ENCODE data around the gene C22orf39.
"Not testable (repeated sequence)": the region's sequence is repeated elsewhere in the genome, so short reads cannot be mapped to it uniquely, and the experiment has no call there.

Gene C22orf39

GRCh38 chr22:19448076-19448607 is 631 bp upstream of the C22orf39 start:
- peak overlapping the region; percentile 72 for H3K4me3 ChIP-seq (ENCODE audit: low read depth, low read length)
- TF ChIP-seq CTCF (IDR thresholded peaks at IDR 0.05; ENCODE audit: insufficient read depth, low read depth, low read length, missing control alignments): no peak
- peak; percentile 86 for DNase-seq (ENCODE audit: low read depth)

DNA sequence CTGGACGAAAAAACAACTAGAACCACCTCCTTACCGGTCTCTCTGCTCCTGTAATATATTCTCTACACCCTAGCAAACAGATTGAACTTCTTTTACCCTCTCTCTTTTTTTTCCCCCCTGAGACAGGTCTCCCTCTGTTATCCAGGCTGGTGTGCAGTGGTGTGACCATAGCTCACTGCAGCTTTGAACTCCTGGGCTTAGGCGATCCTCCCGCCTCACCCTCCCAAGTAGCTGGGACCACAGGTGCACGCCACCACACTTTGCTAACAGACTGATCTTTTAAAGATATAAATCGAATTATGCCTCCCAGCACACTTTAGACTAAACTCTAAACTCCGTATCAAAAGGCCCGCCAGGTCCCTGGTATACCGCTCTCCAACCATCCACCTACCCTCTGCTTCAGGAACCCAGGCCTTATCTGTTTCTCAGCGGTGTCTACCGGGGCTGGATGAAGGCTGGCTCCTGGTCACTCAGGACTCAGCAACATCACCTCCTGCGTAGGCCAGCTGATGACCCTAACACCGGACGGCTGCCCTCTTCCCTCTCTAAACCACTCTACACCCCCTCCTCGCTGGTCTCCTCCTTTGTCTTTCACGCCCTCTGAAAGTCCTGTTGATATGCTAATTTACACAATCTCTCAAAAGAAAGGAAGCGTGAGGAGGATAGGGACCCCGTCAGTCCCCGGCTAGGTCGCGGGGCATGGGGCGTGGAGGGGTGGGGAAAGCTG is 745 bp downstream of the C22orf39 start:
- no peak for TF ChIP-seq CTCF (IDR thresholded peaks at IDR 0.05; ENCODE audit: insufficient read depth, low read depth, low read length, missing control alignments)
- H3K4me3 ChIP-seq (ENCODE audit: low read depth, low read length): peak overlapping the region; percentile 72
- no peak for DNase-seq (ENCODE audit: low read depth)

- not testable (repeated sequence) for H3K4me3 ChIP-seq (ENCODE audit: low read depth, low read length); DNase-seq (ENCODE audit: low read depth)
Measured at GRCh38 chr22:19445279-19445982, 2.1 kb downstream of the C22orf39 start.

- no peak for DNase-seq (ENCODE audit: low read depth)
- H3K4me3 ChIP-seq (ENCODE audit: low read depth, low read length): no peak overlapping the region
- no peak for TF ChIP-seq CTCF (IDR thresholded peaks at IDR 0.05; ENCODE audit: insufficient read depth, low read depth, low read length, missing control alignments)
Measured at GRCh38 chr22:19443544-19444211, 3.8 kb downstream of the C22orf39 start.

DNA sequence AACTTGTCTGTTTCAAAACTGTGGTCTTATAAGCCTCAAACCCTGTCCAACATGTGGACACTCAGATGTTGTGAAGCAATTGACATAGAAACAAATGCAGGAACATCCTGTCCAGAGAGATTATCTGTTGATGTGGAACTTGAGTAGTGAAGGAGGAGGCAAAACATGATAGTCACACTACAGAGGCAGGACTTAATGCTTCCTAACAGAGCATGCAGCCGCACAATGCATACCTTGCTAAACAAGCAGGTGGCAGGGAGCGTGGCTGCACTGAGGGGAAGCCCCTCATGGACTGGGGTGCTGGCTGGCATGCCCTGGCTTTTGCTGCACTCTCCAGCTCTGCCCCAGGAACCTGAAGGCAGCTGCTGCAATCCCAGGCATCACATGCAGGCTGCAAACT is 5.3 kb downstream of the C22orf39 start:
- TF ChIP-seq CTCF (IDR thresholded peaks at IDR 0.05; ENCODE audit: insufficient read depth, low read depth, low read length, missing control alignments): no peak

DNA sequence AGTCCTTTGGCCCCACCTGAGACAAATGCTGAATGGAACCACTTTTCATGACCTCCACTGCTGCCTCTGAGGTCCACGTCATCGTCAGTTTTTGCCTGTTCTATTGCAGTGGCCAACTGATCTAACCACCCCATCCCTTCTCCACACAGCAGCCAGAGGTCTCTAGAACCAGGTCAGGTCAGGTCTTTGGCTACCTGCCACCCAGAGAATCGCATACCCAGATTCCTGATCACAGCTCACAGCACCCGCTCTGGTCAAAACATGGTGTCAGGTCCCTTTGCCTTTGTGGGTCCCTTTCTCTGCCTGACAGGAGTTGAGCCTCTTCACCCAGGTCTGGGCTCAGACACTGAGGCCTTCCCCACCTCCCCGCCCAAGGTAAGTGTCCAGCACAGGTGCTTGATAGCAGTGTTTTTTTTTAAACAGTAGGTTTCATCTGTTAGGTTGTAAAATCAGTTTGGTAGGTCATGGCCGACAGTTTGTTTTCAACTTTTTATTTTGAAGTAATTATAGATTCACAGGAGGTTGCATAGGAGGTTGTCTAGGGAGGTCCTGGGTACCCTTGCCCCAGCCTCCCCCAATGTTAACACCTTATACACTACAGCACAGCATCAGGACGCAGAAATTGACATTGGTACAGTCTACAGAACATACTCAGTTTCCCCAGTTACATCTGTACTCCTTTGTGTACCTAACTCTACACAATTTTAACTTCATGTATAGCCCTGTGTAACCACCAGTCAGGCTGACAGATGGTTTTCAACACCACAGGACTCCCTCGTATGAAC is 6.9 kb downstream of the C22orf39 start:
- H3K4me3 ChIP-seq (ENCODE audit: low read depth, low read length): no peak overlapping the region
- no peak for TF ChIP-seq CTCF (IDR thresholded peaks at IDR 0.05; ENCODE audit: insufficient read depth, low read depth, low read length, missing control alignments)
- no peak for DNase-seq (ENCODE audit: low read depth)

More for the DNA sequence above, 5.3 kb downstream of the C22orf39 start:
- H3K4me3 ChIP-seq (ENCODE audit: low read depth, low read length): no peak overlapping the region
- no peak for DNase-seq (ENCODE audit: low read depth)

Measured in GM12865 (cell line).